GM21619 (cell line): ENCODE data around the gene DVL1.
"Not testable (repeated sequence)": the region's sequence is repeated elsewhere in the genome, so short reads cannot be mapped to it uniquely, and the experiment has no call there.

Experiments used
- ATAC-seq: cut with Tn5 transposase; IDR thresholded peaks from one replicate; pipeline ENCODE4 v1.9.1; 2021; ENCODE audit not compliant: unreplicated experiment

The DVL1 gene

DNA sequence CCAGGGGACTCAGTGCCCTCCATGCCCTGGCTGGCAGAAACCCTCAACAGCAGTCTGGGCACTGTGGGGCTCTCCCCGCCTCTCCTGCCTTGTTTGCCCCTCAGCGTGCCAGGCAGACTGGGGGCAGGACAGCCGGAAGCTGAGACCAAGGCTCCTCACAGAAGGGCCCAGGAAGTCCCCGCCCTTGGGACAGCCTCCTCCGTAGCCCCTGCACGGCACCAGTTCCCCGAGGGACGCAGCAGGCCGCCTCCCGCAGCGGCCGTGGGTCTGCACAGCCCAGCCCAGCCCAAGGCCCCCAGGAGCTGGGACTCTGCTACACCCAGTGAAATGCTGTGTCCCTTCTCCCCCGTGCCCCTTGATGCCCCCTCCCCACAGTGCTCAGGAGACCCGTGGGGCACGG lies 21.0 kb downstream of the DVL1 start:
- ATAC-seq: no peak

DNA sequence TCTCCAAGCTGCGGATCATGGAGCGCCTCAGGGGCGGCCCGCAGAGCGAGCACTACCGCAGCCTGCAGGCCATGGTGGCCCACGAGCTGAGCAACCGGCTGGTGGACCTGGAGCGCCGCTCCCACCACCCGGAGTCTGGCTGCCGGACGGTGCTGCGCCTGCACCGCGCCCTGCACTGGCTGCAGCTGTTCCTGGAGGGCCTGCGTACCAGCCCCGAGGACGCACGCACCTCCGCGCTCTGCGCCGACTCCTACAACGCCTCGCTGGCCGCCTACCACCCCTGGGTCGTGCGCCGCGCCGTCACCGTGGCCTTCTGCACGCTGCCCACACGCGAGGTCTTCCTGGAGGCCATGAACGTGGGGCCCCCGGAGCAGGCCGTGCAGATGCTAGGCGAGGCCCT lies 21.9 kb downstream of the DVL1 start:
- no peak for ATAC-seq

DNA sequence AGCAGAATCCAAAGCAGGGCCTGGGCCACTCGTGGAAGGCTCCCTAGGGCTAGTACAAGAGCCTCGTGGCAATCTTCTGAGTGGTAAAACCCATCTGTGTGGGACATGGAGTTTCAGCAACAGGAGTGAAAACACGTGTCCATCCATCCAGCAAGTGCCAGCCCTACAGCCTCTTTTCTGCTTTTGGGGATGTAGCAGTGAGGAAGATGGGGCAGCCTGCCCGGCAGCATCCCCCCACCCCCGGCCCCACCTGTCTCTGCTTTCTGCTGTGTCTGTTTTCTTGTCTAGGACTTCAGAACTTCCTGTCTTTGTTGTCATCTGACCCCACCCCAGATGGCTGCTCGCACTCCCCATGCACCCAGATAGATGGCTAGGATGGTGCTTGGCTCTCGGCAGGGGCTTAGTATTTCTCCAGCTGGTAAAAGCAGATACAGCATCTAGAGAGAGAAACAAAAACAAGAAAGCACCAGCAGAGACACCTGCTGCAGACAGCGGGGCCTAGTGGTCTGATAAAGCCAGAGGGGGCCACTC lies 23.1 kb downstream of the DVL1 start:
- ATAC-seq: no peak

DNA sequence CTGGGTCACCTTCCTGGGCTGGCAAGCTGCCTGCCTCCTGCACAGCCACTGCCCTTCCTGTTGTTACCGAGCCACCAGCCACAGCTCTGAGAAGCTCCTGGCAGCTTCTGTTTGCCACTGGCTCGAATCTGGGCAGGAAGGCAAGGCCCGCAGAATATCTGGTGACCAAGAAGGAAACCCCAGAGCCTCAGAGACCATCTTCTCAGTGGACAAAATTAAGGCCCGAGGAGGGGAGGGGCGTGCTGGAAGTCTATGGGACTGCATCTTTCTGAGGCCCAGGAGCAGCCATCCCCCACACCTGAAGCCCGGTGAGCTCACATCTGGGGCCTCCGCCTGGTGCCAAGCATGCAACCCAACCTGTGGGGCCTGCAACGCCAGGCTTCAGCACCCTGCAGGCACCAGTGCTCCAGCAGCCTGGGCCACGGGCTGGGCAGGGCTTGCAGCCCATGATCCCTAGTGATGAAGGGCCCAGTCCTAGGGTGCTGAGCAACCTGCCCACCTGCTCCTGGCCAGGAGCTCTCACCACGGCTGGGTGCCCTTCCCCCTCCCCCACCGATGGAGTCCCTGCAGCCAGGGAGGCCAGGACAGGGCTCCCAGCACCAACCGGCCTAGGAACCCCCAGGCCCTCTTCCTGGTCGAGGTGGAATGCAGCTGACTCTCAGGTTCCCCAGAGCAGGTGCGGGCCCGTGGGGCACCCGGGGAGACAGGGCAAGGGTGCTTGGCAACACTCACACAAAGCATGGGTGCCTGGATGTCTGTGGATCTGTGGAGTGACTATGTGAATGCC lies 23.7 kb downstream of the DVL1 start:
- ATAC-seq: no peak

DNA sequence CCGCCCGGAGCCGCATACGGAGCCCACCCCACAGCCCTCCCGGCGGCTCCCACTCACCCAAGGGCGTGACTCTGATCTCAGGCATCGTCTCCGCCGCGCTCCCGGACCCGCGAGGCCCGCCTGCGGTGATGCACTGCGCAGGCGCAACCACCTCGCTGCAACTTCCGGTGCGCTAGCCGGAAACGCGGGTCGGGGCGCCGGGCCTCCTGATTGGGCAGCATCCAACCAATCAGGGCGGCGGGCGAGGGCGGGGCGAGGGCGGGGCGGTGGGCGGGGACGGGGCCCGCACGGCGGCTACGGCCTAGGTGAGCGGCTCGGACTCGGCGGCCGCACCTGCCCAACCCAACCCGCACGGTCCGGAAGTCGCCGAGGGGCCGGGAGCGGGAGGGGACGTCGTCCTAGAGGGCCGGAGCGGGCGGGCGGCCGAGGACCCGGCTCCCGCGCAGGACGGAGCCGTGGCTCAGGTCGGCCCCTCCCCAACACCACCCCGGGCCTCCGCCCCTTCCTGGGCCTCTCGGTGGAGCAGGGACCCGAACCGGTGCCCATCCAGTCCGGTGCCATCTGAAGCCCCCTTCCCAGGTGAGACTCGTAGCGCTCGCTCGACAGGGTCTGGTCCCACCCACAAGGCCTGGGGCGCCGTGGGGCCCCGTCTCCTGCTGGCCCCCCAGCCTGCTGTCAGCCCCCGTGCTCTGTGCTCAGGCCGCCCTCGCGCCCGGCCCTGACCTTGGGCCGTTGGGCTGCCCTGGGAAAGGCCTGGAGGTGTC lies 24.5 kb downstream of the DVL1 start, which contains the start of the genes CPTP and INTS11:
CPTP (plus strand) TSS at position 279 of the 764 bp plus-strand sequence. CDS start 2,109 bp downstream, outside the sequence.
INTS11 (minus strand) TSS at position 137 of the 764 bp plus-strand sequence; CDS start at position 85, 52 bp downstream.
- ATAC-seq: peak; percentile 67

DNA sequence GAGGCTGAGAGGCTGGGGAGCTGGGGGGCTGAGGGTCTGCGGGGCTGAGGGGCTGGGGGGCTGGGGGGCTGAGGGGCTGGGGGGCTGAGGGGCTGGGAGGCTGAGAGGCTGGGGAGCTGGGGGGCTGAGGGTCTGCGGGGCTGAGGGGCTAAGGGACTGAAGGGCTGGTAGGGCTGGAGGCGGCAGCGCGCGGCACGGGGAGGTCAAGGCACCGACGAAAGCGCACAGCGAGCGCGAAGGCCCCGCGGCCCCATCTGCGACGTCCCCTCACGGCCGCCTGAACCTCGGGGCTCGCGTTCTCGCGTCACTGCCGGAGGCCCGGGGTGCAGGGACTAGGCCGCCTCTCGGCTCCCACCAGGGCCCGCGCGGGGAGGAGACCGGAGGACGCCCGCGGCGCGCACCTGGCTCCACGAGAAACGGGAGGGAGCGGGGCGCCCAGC lies 25.1 kb downstream of the DVL1 start:
- peak; percentile 24 for ATAC-seq

DNA sequence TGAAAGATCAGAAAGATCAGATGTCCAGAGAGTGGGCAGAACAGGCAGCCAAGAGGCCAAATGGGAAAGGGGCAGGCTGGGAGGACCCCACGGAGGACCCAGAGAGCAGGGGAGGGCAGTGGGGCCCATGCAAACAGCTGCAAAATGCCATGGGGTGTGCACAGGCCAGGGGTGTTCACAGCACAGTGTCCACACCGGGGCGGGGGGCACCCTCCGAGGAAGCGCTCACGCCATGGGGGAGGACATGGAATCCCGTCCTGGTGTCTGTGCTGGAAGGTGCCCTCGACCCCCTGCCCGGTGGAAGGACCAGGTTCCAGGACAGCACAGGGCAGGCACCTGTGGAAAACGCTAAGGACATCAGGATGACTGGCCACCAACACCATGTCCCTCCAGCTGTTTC lies 26.3 kb downstream of the DVL1 start:
- ATAC-seq: no peak

DNA sequence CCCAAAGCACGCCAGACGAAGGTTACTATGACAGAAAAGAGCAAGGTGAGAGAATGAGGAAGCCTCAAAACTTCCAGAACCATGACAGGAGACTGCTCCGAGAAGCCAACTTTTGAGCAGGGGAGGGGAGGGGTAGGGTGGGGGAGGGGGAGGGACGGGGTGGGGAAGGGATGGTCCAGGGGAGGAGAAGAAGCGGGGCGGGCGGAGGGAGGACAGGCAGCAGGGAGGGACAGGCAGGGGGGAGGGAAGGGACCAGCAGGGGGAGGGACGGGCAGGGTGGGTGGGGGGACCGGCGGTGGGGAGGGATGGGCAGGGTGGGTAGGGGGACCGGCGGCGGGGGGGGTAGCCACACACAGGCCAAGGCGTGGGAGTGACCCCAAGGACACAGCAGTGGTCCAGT lies 26.8 kb downstream of the DVL1 start:
- ATAC-seq: no peak

DNA sequence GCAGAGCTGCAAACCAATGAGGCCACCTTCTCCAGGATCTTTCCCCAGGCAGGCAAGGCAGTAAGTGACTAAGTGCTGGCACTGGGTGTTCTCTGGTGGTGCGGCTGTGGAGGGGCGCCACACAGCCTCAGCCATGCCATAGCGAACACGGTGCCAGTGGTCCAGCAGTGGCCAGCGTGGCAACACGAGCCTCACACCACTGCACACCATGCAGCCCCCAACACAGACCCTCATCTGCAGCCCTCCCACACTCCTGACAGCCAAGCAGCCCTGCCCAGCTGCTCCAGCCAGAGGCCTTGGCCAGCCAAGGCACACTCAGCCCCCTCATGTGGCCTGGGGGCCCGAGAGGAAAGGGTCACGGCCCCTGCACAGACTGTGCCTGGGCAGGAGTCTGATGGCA lies 27.7 kb downstream of the DVL1 start:
- no peak for ATAC-seq

DNA sequence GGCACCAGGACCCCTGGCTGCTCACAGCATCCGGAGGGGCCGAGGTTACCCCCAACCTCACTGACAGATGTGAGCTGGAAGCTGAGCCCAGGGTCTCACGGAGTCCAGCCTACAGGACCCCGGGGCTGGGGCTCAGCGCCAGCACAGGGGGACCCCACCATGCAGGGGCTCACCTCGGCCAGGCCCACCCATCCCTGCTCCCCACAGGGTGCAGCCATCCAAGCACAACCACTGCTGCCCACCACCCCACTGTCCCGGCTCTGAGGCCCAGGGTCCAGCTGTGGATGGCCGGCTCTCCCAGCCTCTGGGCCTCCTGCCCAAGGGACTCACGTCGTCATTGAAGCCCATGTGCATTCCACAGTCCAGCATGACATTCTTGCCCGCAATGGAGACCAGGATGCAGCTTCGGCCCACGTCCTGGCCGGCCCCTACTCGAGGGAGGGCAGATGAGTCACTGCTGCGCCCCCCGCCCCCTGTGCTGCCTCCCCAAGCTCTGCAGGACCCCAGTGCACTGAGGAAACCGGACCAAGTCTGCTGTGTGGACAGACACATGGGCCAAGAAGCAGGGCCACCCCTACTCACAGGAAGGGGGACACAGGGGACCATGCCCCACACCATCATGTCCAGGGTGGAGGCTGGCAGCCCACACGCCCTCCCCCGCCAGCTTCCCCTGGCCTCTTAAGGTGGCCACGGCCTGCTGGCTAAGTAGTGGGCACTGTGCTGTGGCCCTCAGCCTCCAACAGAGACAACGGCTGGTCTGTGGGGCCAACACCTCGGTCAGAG lies 28.4 kb downstream of the DVL1 start:
- no peak for ATAC-seq

DNA sequence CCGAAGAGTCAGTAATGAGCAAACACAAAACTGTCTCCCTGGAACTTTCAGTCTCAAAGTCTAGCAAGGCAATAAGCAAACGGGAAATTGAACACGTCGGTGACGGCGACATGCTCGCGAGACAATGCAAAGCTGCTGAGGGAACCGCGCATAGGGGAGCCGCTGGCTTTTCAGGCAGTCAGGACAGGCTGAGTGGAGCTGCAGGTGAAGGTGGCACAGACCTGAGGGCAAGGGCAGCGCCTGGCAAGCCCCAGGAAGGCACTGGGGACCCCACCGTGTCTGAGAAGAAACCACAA lies 29.6 kb downstream of the DVL1 start:
- ATAC-seq: no peak

DNA sequence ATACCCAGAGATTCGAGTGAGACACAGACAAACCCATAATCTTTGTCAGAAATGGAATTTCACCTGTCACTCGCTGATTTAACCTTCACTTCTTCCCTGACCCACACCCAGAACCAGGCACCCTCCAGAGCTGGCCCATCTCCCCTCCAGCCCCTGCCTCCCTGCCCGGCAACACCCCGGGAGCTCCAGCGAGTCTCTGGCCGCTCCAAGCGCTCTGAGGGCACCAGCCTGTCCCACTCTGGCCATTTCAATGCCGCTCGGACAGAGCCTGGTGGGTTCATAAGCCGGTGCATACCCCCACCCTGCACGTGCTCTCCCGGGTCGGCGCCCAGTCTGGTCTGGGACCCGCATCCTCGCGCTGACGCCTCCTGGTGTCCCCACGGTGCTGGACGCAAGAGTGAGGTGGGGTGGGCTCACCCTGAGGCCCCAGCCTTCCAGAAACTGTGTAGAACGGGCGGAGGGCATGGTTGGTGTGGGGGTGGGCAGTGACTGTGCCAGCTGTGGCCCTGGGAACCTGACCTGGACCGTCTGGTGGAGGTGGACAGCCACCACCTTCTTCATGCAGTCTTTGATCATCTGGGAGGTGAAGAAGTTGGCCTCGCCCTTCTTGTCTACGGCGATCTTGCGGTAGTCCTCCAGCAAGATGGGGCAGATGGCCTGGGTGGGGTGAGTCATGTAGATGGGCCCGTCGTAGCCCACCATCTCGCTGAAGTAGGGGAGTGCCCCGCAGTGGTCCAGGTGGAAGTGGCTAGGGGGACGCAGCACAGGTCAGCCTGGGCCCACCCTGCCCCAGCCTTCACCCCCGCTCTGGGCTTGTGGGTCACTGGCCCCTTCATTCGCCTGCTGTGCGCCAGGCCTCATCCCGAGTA lies 30.2 kb downstream of the DVL1 start:
- no peak for ATAC-seq

DNA sequence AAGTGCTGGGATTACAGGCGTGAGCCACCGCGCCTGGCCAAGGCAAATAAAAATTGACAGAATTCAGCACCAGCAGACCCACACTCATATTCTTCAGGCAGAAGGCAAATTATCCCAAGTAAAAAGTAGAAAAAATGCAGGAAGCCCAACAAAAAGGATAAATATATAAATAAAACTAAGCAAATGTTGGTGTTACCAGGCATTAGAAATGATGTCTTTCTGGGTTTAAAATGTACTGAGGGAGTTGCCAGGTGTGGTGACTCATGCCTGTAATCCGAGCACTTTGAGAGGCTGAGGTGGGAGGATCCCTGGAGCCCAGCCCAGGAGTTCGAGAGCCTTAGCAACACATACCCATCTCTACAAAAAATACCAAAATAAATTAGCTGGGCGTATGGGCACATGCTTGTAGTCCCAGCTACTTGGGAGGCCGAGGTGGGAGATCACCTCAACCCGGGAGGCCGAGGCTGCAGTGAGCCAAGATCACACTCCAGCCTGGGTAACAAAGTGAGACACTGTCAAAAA lies 31.0 kb downstream of the DVL1 start:
- ATAC-seq: no peak

DNA sequence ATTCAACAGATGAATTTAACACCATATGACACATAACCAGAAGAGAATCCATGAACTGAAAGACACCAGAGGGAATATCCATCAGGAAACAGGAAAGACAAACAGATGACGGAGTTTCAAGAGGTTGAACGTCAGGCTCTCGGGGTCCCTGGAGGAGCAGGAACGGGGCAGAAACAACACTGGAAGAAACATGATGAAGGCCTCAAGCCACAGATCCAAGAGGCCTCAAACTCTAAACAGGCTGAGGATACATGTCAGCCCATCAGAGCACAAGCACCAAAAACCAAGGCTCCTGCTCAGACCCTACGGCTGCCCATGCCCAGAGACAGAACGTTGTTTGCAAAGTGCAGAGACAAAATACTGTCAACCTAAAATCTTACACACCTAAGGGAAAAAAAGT lies 31.8 kb downstream of the DVL1 start:
- no peak for ATAC-seq

DNA sequence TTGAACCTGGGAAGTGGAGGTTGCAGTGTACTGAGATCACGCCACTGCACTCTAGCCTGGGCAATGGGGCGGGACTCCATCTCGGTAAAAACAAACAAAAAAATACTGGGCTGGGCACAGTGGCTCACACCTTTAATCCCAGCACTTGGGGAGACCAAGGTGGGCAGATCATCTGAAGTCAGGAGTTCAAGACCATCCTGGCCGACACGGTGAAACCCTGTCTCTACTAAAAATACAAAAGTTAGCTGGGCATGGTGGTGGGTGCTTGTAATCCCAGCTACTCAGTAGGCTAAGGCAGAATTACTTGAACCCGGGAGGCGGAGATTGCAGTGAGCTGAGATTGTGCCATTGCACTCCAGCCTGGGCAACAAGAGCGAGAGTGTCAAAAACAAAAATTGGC lies 33.0 kb downstream of the DVL1 start:
- not testable (repeated sequence) for ATAC-seq

DNA sequence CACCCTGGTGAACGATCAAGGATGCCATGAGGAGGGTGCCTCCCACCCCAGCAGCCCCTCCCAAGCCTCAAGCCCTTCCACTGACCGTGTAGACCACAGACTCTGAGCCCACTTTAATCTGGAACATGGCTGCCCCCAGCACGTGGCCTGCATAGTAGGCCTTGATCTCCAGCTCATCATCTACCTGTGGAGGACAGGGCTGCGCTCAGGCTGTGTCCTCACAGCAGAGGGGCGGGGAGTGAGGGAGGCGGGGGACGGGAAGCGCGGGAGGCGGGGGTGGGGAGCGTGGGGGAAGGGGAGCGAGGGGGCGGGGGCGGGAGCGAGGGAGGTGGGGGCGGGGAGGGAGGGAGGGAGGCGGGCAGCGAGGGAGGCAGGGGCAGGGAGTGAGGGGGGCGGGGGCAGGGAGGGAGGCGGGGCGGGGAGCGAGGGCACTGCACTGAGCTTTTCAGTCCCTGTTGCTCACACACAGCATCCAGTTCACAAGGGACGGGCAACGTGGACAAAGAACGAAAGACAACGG lies 33.7 kb downstream of the DVL1 start:
- ATAC-seq: no peak

DNA sequence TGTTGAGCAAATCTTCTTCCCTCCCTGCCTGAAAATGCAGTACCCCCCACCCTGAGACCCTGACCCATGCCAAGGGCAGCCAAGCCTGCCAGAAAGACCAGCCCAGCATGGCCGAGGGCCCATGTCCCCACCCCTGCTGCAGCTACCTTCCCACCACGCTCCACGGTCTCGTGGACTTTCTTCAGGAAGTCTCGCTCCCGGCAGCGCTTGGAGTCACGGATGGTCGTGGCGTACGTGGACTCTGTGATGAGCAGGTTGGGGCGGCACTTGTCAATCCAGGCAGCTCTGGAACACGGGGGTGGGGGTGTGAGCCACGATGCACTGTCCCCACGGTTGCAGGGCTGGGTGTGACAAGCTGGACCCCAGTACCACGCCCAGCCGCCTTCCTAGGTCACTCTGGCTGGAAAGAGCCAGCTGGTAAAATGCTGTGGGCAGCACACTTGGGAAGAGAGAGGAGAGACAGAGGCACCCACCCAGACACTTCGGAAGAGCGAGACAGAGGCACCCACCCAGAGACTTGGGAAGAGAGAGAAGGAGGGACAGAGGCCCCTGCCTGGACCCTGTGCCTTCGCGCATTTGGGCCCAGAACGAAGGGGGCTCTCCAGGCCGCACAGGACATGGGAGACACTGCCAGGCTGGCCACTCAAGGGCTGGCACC lies 34.4 kb downstream of the DVL1 start:
- no peak for ATAC-seq

DNA sequence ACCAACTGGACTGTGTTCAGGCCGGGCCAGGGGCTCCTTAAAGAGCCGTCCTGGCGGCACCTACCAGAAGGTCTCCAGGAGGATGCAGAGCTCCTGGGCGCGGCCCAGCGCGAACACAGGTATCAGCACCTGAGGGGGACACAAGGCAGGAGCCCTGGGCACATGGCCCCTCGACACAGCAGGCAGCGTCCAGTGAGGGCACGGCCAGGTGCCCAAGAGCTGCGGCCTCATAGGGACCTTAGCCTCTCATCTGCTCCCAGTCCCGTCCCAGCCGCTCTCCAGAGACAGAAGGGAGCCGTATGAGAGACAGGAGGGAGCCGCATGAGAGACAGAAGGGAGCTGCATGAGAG lies 35.0 kb downstream of the DVL1 start:
- no peak for ATAC-seq

DNA sequence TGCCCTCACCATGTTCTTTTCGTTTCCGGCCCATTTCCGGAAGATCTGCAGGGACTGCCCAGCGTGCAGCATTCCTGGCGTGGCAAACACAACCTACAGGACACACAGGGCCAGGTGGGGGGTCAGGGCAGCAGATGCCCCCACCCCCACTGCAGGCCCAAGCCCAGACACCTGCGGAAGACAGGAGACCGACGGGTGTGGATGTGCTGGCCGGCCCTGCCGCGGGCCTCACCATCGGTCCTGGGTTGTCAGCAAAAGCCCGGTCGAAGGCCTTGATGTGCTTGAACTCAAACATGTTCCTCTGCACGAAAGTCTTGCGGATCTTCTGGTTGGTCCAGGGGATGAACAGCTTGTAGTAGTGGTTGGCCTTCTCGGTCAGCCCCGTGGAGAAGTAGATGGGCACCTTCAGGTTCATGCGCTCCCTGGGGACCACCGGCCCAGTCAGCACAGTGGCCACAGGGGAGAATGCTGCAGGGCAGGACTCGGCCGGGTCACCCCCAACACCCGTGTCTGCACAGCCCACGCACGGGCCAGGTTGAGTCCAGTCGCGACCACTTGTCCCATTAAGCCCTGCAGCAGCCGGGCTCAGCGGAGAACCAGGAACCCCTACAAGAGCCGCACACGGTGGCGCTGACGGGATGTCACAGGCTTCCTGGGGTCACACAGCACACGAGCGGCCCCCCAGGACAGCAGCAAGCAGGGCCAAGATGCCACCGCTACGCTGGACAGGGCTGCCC lies 35.5 kb downstream of the DVL1 start:
- no peak for ATAC-seq
